ENCODE results near the gene TM9SF1. TPM values are rescaled to one million over a fixed set of nuclear protein-coding genes. Genes with fewer than 3 reads are reported as not detected.

Gene TM9SF1
- total and polyA plus RNA-seq, 2 of the 4 experiments (the other 2 are of a cell fraction): 40.4 to 65.6 TPM

DNA sequence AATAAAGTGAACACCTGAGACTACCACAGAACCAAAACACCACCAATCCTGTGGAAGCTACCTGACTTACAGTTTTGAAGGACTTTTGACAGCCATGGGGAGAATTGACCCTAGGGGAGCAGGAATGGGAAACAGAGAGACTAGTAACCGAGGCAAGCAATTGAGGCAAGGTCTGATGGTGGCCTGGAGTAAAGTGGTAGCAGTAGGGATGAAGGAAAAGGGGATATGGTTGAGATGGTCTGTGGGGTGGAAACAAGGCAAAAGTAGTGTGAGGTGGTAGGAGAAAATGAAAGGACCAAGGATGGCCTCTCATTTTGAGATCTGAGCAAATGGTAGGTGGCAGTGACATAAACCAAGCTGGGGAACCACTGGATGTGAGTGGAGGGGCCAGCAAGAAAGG lies 38.4 kb downstream of the TM9SF1 start:
- no peak overlapping the region for H3K56ac ChIP-seq (ENCODE audit: extremely low read depth, insufficient read depth, low read length)
- peaks cover 57% of the 10 kb centered on the region for H3K36me3 ChIP-seq (ENCODE audit: control insufficient read depth, insufficient read depth, low read length)
- no peak overlapping the region for H2BK15ac ChIP-seq (ENCODE audit: low read depth, low read length)
- 100% methylated on average over 1 of the region's 1 CpG; no CpG with 5 or more reads in 1 of the 2 experiments for WGBS, 2 experiments (ENCODE audit: extremely low coverage in 2 of 2, insufficient read length in 1 of 2)
- no peak overlapping the region for H4K5ac ChIP-seq (ENCODE audit: low read depth, low read length)
- ChIA-PET CTCF (interaction anchor here (0.6 to 1.4 kb wide), 2 partner anchors 10 to 1129 kb away, joined by 3 to 6 read pairs; partner anchors contain the start of gene PSME2), POLR2A (ENCODE audit: unreplicated experiment) (no interaction called here)
- no peak overlapping the region for H2BK120ac ChIP-seq (ENCODE audit: low read depth, low read length)
- dilution Hi-C loops (cut with HindIII; ENCODE audit: low sequenced_read_pairs, unreplicated experiment) (no loop called here), intact Hi-C loops (cut with micrococcal nuclease) (no loop called here), in situ Hi-C loops (cut with MboI; ENCODE audit: low sequenced_read_pairs) (no loop called here)
- no peak overlapping the region for H4K91ac ChIP-seq (ENCODE audit: insufficient read depth, low read depth, low read length)
- H3K4me2 ChIP-seq (ENCODE audit: low read depth, low read length): no peak overlapping the region
- peaks cover under 1% of the 10 kb centered on the region; the same call in 1 of the 2 replicates for H3K9me1 ChIP-seq (ENCODE audit: insufficient read depth, low read length)
- no peak overlapping the region for H3K4ac ChIP-seq (ENCODE audit: low read depth, low read length)
- H4K20me1 ChIP-seq (ENCODE audit: insufficient read depth, low read length): no peaks in the 10 kb centered on the region
- H3K79me1 ChIP-seq (ENCODE audit: low read depth in 1 of 2, low read length in 2 of 2): peaks cover 7 to 11% of the 10 kb centered on the region in 2 experiments
- no peak overlapping the region for H3K14ac ChIP-seq (replicated peaks; ENCODE audit: low read depth, low read length)
- H3K27ac ChIP-seq (ENCODE audit: insufficient read depth, low read length): no peak overlapping the region
- no peak overlapping the region for H2BK5ac ChIP-seq (ENCODE audit: low read depth, low read length, poor library complexity, severe bottlenecking)
- H3K4me3 ChIP-seq (ENCODE audit: insufficient read depth, low read depth, low read length): no peak overlapping the region
- no peak overlapping the region for H3K23ac ChIP-seq (ENCODE audit: low read depth, low read length)
- H2AFZ ChIP-seq (replicated peaks; ENCODE audit: low read length, poor library complexity): no peak overlapping the region
- TF ChIP-seq MXI1 (IDR thresholded peaks at IDR 0.05; ENCODE audit: borderline replicate concordance, low read depth, low read length) (no peak), SMC3 (IDR thresholded peaks at IDR 0.05; ENCODE audit: low read depth, low read length) (no peak), MAFK (IDR thresholded peaks at IDR 0.05; ENCODE audit: low read depth, low read length) (no peak), FOS (IDR thresholded peaks at IDR 0.05; ENCODE audit: low read depth, low read length) (no peak), MAZ (IDR thresholded peaks at IDR 0.05; ENCODE audit: borderline replicate concordance, low read depth, low read length) (no peak), RCOR1 (IDR thresholded peaks at IDR 0.05; ENCODE audit: insufficient replicate concordance, low read length) (no peak), NFE2L2 (IDR thresholded peaks at IDR 0.05; ENCODE audit: low read depth, low read length) (no peak), CEBPB (IDR thresholded peaks at IDR 0.05; ENCODE audit: low read depth, low read length) (no peak), RAD21 (IDR thresholded peaks at IDR 0.05; ENCODE audit: low read length) (no peak), CHD1 (IDR thresholded peaks at IDR 0.05; ENCODE audit: low read depth, low read length) (no peak), POLR2A (IDR thresholded peaks at IDR 0.05; ENCODE audit: low read depth, low read length) (no peak), BHLHE40 (IDR thresholded peaks at IDR 0.05; ENCODE audit: low read depth, low read length) (no peak), RFX5 (IDR thresholded peaks at IDR 0.05; ENCODE audit: low read depth, low read length) (no peak)
- TF ChIP-seq, protein P1, sequence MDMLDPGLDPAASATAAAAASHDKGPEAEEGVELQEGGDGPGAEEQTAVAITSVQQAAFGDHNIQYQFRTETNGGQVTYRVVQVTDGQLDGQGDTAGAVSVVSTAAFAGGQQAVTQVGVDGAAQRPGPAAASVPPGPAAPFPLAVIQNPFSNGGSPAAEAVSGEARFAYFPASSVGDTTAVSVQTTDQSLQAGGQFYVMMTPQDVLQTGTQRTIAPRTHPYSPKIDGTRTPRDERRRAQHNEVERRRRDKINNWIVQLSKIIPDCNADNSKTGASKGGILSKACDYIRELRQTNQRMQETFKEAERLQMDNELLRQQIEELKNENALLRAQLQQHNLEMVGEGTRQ (IDR thresholded peaks at IDR 0.05; ENCODE audit: low read depth, low read length): no peak
- TF ChIP-seq, protein P2, sequence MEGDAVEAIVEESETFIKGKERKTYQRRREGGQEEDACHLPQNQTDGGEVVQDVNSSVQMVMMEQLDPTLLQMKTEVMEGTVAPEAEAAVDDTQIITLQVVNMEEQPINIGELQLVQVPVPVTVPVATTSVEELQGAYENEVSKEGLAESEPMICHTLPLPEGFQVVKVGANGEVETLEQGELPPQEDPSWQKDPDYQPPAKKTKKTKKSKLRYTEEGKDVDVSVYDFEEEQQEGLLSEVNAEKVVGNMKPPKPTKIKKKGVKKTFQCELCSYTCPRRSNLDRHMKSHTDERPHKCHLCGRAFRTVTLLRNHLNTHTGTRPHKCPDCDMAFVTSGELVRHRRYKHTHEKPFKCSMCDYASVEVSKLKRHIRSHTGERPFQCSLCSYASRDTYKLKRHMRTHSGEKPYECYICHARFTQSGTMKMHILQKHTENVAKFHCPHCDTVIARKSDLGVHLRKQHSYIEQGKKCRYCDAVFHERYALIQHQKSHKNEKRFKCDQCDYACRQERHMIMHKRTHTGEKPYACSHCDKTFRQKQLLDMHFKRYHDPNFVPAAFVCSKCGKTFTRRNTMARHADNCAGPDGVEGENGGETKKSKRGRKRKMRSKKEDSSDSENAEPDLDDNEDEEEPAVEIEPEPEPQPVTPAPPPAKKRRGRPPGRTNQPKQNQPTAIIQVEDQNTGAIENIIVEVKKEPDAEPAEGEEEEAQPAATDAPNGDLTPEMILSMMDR (conservative IDR thresholded peaks at IDR 0.05; ENCODE audit: low read depth, low read length): no peak
- TF ChIP-seq, protein P3, sequence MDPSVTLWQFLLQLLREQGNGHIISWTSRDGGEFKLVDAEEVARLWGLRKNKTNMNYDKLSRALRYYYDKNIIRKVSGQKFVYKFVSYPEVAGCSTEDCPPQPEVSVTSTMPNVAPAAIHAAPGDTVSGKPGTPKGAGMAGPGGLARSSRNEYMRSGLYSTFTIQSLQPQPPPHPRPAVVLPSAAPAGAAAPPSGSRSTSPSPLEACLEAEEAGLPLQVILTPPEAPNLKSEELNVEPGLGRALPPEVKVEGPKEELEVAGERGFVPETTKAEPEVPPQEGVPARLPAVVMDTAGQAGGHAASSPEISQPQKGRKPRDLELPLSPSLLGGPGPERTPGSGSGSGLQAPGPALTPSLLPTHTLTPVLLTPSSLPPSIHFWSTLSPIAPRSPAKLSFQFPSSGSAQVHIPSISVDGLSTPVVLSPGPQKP (IDR thresholded peaks at IDR 0.05; ENCODE audit: borderline replicate concordance, low read depth, low read length): no peak
- H3K4me1 ChIP-seq (ENCODE audit: control insufficient read depth, insufficient read depth, low read length): peaks cover 3% of the 10 kb centered on the region
- H4K8ac ChIP-seq (ENCODE audit: low read depth in 2 of 2, low read length in 2 of 2): no peak overlapping the region
- no peak overlapping the region for H2BK20ac ChIP-seq (ENCODE audit: low read depth, low read length)
- H3K9me3 ChIP-seq (ENCODE audit: control insufficient read depth, insufficient read depth, low read length): no peaks in the 10 kb centered on the region
- ATAC-seq (ENCODE audit: low read depth): no peak
- H3K27me3 ChIP-seq (ENCODE audit: control insufficient read depth, insufficient read depth, low read length): no peaks in the 10 kb centered on the region
- H2AK9ac ChIP-seq (replicated peaks; ENCODE audit: low read depth, low read length, poor library complexity): peak overlapping the region; percentile 24
- no peak overlapping the region for H2AK5ac ChIP-seq (ENCODE audit: low read depth, low read length)
- H3K9ac ChIP-seq (ENCODE audit: low read depth, low read length): no peak overlapping the region
- DNase-seq: no peak
- BruUV-seq (replicated peaks): no TSS peak
- H3K18ac ChIP-seq (ENCODE audit: low read depth, low read length): no peak overlapping the region
